DMS153 (cell line): Measurements from ENCODE around the gene COPZ2.

Experiments used
- DNase-seq: peaks from one replicate; lab custom pipeline; 2025; lab: John Stamatoyannopoulos, UW

COPZ2 gene

DNA sequence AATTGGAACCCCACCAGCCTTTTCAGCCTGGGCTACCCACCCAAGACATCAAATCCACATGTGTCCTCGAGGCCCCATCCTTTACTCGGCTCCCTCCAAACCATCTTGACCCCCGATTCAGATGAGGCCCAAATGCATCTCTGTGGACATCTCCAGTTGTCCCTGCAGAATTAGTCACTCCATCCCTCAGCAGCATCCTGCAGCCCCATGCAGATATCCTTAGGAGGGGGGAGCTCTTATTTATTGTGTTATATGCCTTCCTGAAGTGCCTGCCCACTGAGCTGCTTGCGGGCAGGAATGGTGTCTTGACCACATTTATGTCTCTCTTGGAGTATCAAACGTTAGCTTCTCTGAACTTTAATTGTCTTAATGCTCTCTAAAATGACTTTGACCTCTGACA is 51.1 kb downstream of the COPZ2 start:
- DNase-seq: no peak

- DNase-seq: no peak
Measured at GRCh38 chr17:47983492-47984223, 53.9 kb downstream of the COPZ2 start.

GRCh38 chr17:47982645-47983390 is 54.8 kb downstream of the COPZ2 start:
- no peak for DNase-seq

- no peak for DNase-seq
Measured at GRCh38 chr17:47982091-47982617, 55.4 kb downstream of the COPZ2 start.

- DNase-seq: no peak
Measured at GRCh38 chr17:47981462-47981861, 56.1 kb downstream of the COPZ2 start.

GRCh38 chr17:47980541-47980940 is 57.1 kb downstream of the COPZ2 start:
- no peak for DNase-seq

DNA sequence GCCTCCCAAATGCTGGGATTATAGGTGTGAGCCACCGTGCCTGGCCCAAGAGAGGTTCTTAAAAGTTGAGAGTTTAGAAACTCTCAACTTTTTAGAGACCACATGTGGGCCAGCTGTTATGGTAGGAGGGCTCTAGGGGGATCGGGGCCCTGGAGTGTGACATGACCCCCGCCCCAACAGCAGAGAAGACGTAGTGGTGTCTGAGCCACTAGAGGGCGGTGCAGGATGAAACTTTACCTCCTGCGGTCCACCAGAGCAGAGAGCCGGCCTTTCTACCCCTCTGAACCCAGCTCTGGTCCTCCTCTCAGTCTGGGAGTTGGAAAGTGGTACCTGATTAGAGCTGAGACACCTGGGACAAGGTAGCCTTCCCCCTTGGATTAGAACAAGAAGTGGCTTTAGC is 59.3 kb downstream of the COPZ2 start:
- DNase-seq: no peak
